Measurements from ENCODE around the gene HOXB9. TPM values are rescaled to one million over a fixed set of nuclear protein-coding genes. Genes with fewer than 3 reads are reported as not detected.

Gene HOXB9
- total RNA-seq, 1 donor from 2014 or later, result 0.11 TPM

GRCh38 chr17:48612854-48613691, 13.1 kb downstream of the HOXB9 start:
- Histone ChIP-seq H2AFZ (ENCODE audit: low read depth, low read length) (no peak overlapping the region), H4K20me1 (ENCODE audit: insufficient read depth, low read length) (peaks cover 31% of the 10 kb centered on the region), H3K9me3 (ENCODE audit: insufficient read depth, low read depth, low read length) (peaks cover 3% of the 10 kb centered on the region), H3K4me3 (ENCODE audit: insufficient read depth, low read depth, low read length) (peak overlapping the region; percentile 29), H3K27ac (ENCODE audit: low read depth, low read length) (no peak overlapping the region), H3K36me3 (ENCODE audit: insufficient read depth, low read length) (no peaks in the 10 kb centered on the region), H3K79me2 (ENCODE audit: insufficient read depth, low read length) (no peaks in the 10 kb centered on the region), H3K9ac (ENCODE audit: low read length) (no peak overlapping the region), H3K27me3 (ENCODE audit: insufficient read depth, low read length) (peaks cover 86% of the 10 kb centered on the region), H3K4me1 (ENCODE audit: insufficient read depth, low read length) (peaks cover 4% of the 10 kb centered on the region), H3K4me2 (ENCODE audit: low read length) (peak overlapping the region; percentile 76)
- no peak for FAIRE-seq
- peak overlapping the region; percentile 60 for H3K4me3 Mint-ChIP-seq (ENCODE audit: unreplicated experiment)
- peak overlapping the region; percentile 81 for H3K27ac Mint-ChIP-seq (ENCODE audit: unreplicated experiment)
- DNase-seq (ENCODE audit: low read depth), result no peak
- TF ChIP-seq CTCF (IDR thresholded peaks at IDR 0.05; ENCODE audit: insufficient read depth, low read depth, low read length), result no peak
- TF ChIP-seq EZH2 (IDR thresholded peaks at IDR 0.05; ENCODE audit: insufficient read depth, low read length), result peak; percentile 71
- H3K36me3 Mint-ChIP-seq (ENCODE audit: low read depth, unreplicated experiment), result no peaks in the 10 kb centered on the region
- no peaks in the 10 kb centered on the region for H3K4me1 Mint-ChIP-seq (ENCODE audit: low read depth, unreplicated experiment)
- H3K9me3 Mint-ChIP-seq (ENCODE audit: unreplicated experiment), result peaks cover 27% of the 10 kb centered on the region
- H3K27me3 Mint-ChIP-seq (ENCODE audit: low read depth, unreplicated experiment), result peaks cover 79% of the 10 kb centered on the region

DNA sequence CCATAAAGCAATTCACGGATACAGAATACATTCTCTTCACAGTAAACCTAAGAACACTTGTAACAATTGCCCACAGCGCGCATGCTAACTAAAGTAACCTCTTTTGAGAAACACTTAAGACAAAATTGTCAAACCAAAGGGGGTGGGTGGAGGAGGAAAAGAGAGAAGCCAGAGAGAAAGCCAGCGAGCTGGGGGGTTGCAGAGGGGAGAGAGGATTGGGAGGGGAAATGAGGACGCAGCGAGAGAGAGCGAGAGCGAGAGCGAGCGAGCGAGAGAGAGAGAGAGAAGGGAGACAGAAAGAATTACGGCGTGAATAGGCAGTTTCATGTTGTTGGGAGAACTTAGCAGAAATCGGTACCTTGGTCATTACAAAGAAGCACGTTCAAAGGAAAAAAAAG, 13.7 kb downstream of the HOXB9 start:
- Histone ChIP-seq H3K4me2 (ENCODE audit: low read length) (peak overlapping the region; percentile 76), H3K27me3 (ENCODE audit: insufficient read depth, low read length) (peaks cover 85% of the 10 kb centered on the region), H3K9ac (ENCODE audit: low read length) (no peak overlapping the region), H3K36me3 (ENCODE audit: insufficient read depth, low read length) (no peaks in the 10 kb centered on the region), H3K9me3 (ENCODE audit: insufficient read depth, low read depth, low read length) (peaks cover 3% of the 10 kb centered on the region), H3K27ac (ENCODE audit: low read depth, low read length) (no peak overlapping the region), H3K4me1 (ENCODE audit: insufficient read depth, low read length) (peaks cover 4% of the 10 kb centered on the region), H4K20me1 (ENCODE audit: insufficient read depth, low read length) (peaks cover 29% of the 10 kb centered on the region), H3K4me3 (ENCODE audit: insufficient read depth, low read depth, low read length) (no peak overlapping the region), H3K79me2 (ENCODE audit: insufficient read depth, low read length) (no peaks in the 10 kb centered on the region), H2AFZ (ENCODE audit: low read depth, low read length) (no peak overlapping the region)
- peaks cover 31% of the 10 kb centered on the region for H3K9me3 Mint-ChIP-seq (ENCODE audit: unreplicated experiment)
- H3K4me3 Mint-ChIP-seq (ENCODE audit: unreplicated experiment), result peak overlapping the region; percentile 40
- TF ChIP-seq EZH2 (IDR thresholded peaks at IDR 0.05; ENCODE audit: insufficient read depth, low read length), result no peak
- no peak for TF ChIP-seq CTCF (IDR thresholded peaks at IDR 0.05; ENCODE audit: insufficient read depth, low read depth, low read length)
- peak overlapping the region; percentile 50 for H3K27ac Mint-ChIP-seq (ENCODE audit: unreplicated experiment)
- no peak for DNase-seq (ENCODE audit: low read depth)
- no peaks in the 10 kb centered on the region for H3K36me3 Mint-ChIP-seq (ENCODE audit: low read depth, unreplicated experiment)
- H3K4me1 Mint-ChIP-seq (ENCODE audit: low read depth, unreplicated experiment), result no peaks in the 10 kb centered on the region
- FAIRE-seq, result no peak
- H3K27me3 Mint-ChIP-seq (ENCODE audit: low read depth, unreplicated experiment), result peaks cover 79% of the 10 kb centered on the region

All from astrocyte (in vitro differentiated cells and primary cell).